SIG-M5 treated with dmso at 0.1 percent for 504 hours (cell line): ENCODE measurements around the gene CCL1.

Experiments
- DNase-seq: peaks from one replicate; lab custom pipeline; 2025; ENCODE audit not compliant: unreplicated experiment; lab: John Stamatoyannopoulos, UW

Gene CCL1

GRCh38 chr17:34363183-34363661, at the start of gene CCL1:
Gene CCL1 (minus strand): TSS chr17:34363233. CDS start chr17:34363161, 72 bp downstream.
- DNase-seq, result no peak

- DNase-seq, result no peak
Observed at GRCh38 chr17:34412534-34412933, 49.5 kb upstream of the CCL1 start.

GRCh38 chr17:34411646-34412421, 48.8 kb upstream of the CCL1 start:
- no peak for DNase-seq

GRCh38 chr17:34409352-34409751, 46.3 kb upstream of the CCL1 start:
- DNase-seq, result no peak

GRCh38 chr17:34408439-34408838, 45.4 kb upstream of the CCL1 start:
- no peak for DNase-seq

- DNase-seq, result no peak
Observed at GRCh38 chr17:34406226-34406625, 43.2 kb upstream of the CCL1 start.

- peak; percentile 25 for DNase-seq
Observed at GRCh38 chr17:34403006-34403405, 40.0 kb upstream of the CCL1 start.

- no peak for DNase-seq
Observed at GRCh38 chr17:34401165-34401564, 38.1 kb upstream of the CCL1 start.

GRCh38 chr17:34400301-34400931, 37.4 kb upstream of the CCL1 start:
- no peak for DNase-seq

- DNase-seq, result no peak
Observed at GRCh38 chr17:34399725-34400124, 36.7 kb upstream of the CCL1 start.

GRCh38 chr17:34398990-34399389, 36.0 kb upstream of the CCL1 start:
- DNase-seq, result peak; percentile 46

GRCh38 chr17:34397265-34397664, 34.2 kb upstream of the CCL1 start:
- DNase-seq, result no peak

GRCh38 chr17:34393401-34393800, 30.4 kb upstream of the CCL1 start:
- DNase-seq, result no peak

GRCh38 chr17:34391241-34391640, 28.2 kb upstream of the CCL1 start:
- no peak for DNase-seq

GRCh38 chr17:34390649-34391048, 27.6 kb upstream of the CCL1 start:
- DNase-seq, result no peak

- DNase-seq, result no peak
Observed at GRCh38 chr17:34389126-34389750, 26.2 kb upstream of the CCL1 start.

- no peak for DNase-seq
Observed at GRCh38 chr17:34387566-34387965, 24.5 kb upstream of the CCL1 start.

- no peak for DNase-seq
Observed at GRCh38 chr17:34386697-34387550, 23.9 kb upstream of the CCL1 start.

GRCh38 chr17:34386343-34386696, 23.3 kb upstream of the CCL1 start:
- no peak for DNase-seq

GRCh38 chr17:34384822-34385605, 22.0 kb upstream of the CCL1 start:
- DNase-seq, result no peak
